Neuronal stem cell (in vitro differentiated cells): ENCODE results near the gene NECAB2.

Experiments used
- DNase-seq: peaks from one replicate; pipeline ENCODE4 v3.0.0-alpha.2; 2013; ENCODE audit warnings: low spot score
- H2AFZ ChIP-seq: one replicate; pipeline ENCODE4 v1.6.1; 2013; ENCODE audit warnings: mild to moderate bottlenecking, low read length, inconsistent platforms
- H2AK5ac ChIP-seq: 2 replicates; pipeline ENCODE4 v1.6.1; 2013; ENCODE audit warnings: low read depth, mild to moderate bottlenecking, inconsistent platforms, low read length, moderate library complexity, mixed read lengths
- H2BK120ac ChIP-seq: 2 replicates; pipeline ENCODE4 v1.6.1; 2013; ENCODE audit warnings: low read depth, mild to moderate bottlenecking, inconsistent platforms, low read length, moderate library complexity, mixed read lengths
- H2BK12ac ChIP-seq: one replicate; pipeline ENCODE4 v1.6.1; 2013; ENCODE audit warnings: low read length, inconsistent platforms
- H2BK15ac ChIP-seq: 2 replicates; pipeline ENCODE4 v1.6.1; 2013; ENCODE audit warnings: mild to moderate bottlenecking, low read length, inconsistent platforms, mixed read lengths
- H2BK5ac ChIP-seq: one replicate; pipeline ENCODE4 v1.6.1; 2013; ENCODE audit warnings: inconsistent platforms, mild to moderate bottlenecking, low read length, moderate library complexity
- H3K14ac ChIP-seq: one replicate; pipeline ENCODE4 v1.6.1; 2013; ENCODE audit warnings: low read length, inconsistent platforms
- H3K18ac ChIP-seq: 2 replicates; pipeline ENCODE4 v1.6.1; 2013; ENCODE audit warnings: low read length, inconsistent platforms
- H3K23ac ChIP-seq: 2 replicates; pipeline ENCODE4 v1.6.1; 2013; ENCODE audit warnings: low read depth, mild to moderate bottlenecking, mixed read lengths, low read length, inconsistent platforms; ENCODE audit not compliant: poor library complexity
- H3K27ac ChIP-seq: replicated peaks from 3 replicates; pipeline ENCODE4 v1.5.1; 2013; ENCODE audit warnings: low read length, inconsistent platforms
- H3K27me3 ChIP-seq, 3 experiments: 2 replicates each; pipeline ENCODE4 v1.6.1; 2013; ENCODE audit warnings: low read length in 3 of 3, mild to moderate bottlenecking in 2 of 3, inconsistent platforms in 1 of 3, low read depth in 1 of 3, mixed read lengths in 1 of 3, moderate library complexity in 1 of 3; ENCODE audit not compliant: control insufficient read depth in 3 of 3, insufficient read depth in 3 of 3
- H3K36me3 ChIP-seq, 2 donors: replicated peaks in 1 of 2; 2 replicates each; pipeline ENCODE4 v1.6.1; 2013; ENCODE audit warnings: low read length in 2 of 2; ENCODE audit not compliant: control insufficient read depth in 2 of 2, insufficient read depth in 2 of 2
- H3K4ac ChIP-seq: 2 replicates; pipeline ENCODE4 v1.6.1; 2013; ENCODE audit warnings: inconsistent platforms, mild to moderate bottlenecking, low read length, moderate library complexity
- H3K4me1 ChIP-seq, 2 donors: 1 replicate in 1 of 2; 2 replicates in 1 of 2; pipeline ENCODE4 v1.6.1; 2013; ENCODE audit warnings: low read length in 2 of 2, low read depth in 1 of 2; ENCODE audit not compliant: control insufficient read depth in 2 of 2, insufficient read depth in 1 of 2
- H3K4me2 ChIP-seq: one replicate; pipeline ENCODE4 v1.6.1; 2013; ENCODE audit warnings: mild to moderate bottlenecking, low read length, inconsistent platforms; ENCODE audit not compliant: insufficient read depth, poor library complexity, severe bottlenecking
- H3K4me3 ChIP-seq, 2 donors: 2 replicates each; pipeline ENCODE4 v1.5.1; 2013; ENCODE audit warnings: low read length in 2 of 2, mild to moderate bottlenecking in 2 of 2, inconsistent platforms in 1 of 2, moderate library complexity in 1 of 2
- H3K79me1 ChIP-seq: one replicate; pipeline ENCODE4 v1.6.1; 2013; ENCODE audit warnings: low read depth, mild to moderate bottlenecking, inconsistent platforms, low read length, moderate library complexity
- H3K9ac ChIP-seq: one replicate; pipeline ENCODE4 v1.6.1; 2013; ENCODE audit warnings: mild to moderate bottlenecking, low read depth, low read length, inconsistent platforms; ENCODE audit not compliant: poor library complexity
- H3K9me3 ChIP-seq, 2 donors: replicated peaks in 1 of 2; 2 replicates each; pipeline versions ENCODE3 to v1.6.1; 2013; ENCODE audit warnings: low read length in 2 of 2, mild to moderate bottlenecking in 2 of 2, inconsistent platforms in 1 of 2, low read depth in 1 of 2, mixed read lengths in 1 of 2, moderate library complexity in 1 of 2; ENCODE audit not compliant: control insufficient read depth in 2 of 2, insufficient read depth in 1 of 2
- H4K8ac ChIP-seq: one replicate; pipeline ENCODE4 v1.6.1; 2013; ENCODE audit warnings: low read depth, mild to moderate bottlenecking, inconsistent platforms, low read length, moderate library complexity
- H4K91ac ChIP-seq: one replicate; pipeline ENCODE4 v1.6.1; 2013; ENCODE audit warnings: low read length, low read depth, mild to moderate bottlenecking, inconsistent platforms; ENCODE audit not compliant: poor library complexity
- WGBS, 2 donors: extraction: QIAGEN DNeasy Blood & Tissue Kit; methylation state at CpG; one replicate each; pipeline ENCODE4 v1.1.7; 2013; ENCODE audit warnings: missing lambda C conversion rate in 2 of 2, mixed read lengths in 1 of 2; ENCODE audit not compliant: insufficient read length in 2 of 2, insufficient replicate concordance in 1 of 2; ENCODE audit errors: extremely low coverage in 2 of 2; 5-methylcytosine and 5-hydroxymethylcytosine counted together

Gene NECAB2

DNA sequence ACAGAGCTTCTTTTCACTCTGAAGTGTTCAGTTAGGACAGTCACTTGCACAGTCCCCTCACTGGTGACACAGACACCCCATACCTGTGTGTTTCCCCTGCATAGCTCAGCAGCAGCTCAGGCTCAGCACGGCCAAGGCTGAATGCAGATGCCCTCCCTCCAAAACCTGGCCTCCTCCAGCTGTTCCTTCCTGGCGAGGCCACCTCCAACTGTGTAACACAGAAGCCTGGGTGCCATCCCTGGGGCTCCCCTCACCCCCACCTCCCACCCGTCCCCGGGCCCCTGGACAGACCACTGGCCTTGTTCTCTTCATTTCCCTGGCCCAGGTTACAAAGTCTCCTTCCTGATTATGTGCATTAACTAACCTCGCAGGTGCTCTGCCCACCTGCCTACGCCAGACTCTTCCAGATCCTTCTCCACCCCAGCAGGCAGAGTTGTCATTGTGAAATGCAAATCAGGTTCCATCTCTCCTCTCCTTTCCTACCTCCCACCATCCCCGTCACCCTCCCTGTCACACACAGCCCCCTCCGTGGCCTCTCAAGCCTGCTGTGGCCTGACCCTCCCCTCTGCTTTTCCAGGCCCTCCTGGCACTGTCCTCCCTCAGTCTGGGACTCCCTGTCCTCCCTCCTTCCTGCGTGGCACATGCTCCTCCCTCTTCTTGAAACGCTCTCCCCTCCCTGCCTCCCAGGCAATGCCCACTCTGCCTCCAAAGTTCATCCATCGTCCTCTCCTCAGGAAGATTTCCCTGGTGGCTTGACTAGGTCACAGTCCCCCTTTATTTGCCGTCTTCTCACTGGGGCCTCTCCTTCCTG is 42.7 kb upstream of the NECAB2 start:
- Histone ChIP-seq H4K91ac (no peak overlapping the region), H3K9me3 (no peaks in the 10 kb centered on the region), H3K79me1 (no peaks in the 10 kb centered on the region), H3K4me1 (peaks cover 8 to 12% of the 10 kb centered on the region in 2 donors), H3K4me2 (no peak overlapping the region), H4K8ac (no peak overlapping the region), H3K23ac (peak overlapping the region; percentile 5), H2BK12ac (no peak overlapping the region), H2AK5ac (no peak overlapping the region), H3K36me3 (peaks cover 0 to 8% of the 10 kb centered on the region in 2 donors), H3K4me3 (no peak overlapping the region), H3K18ac (no peak overlapping the region), H3K27me3 (no peaks in the 10 kb centered on the region), H2AFZ (no peak overlapping the region), H3K14ac (no peak overlapping the region), H2BK15ac (no peak overlapping the region), H2BK5ac (no peak overlapping the region), H3K4ac (no peak overlapping the region), H3K27ac (no peak overlapping the region), H3K9ac (no peak overlapping the region), H2BK120ac (peak overlapping the region; percentile 2)
- no peak for DNase-seq
- WGBS, 2 donors = 100% methylated on average over 1 of the region's 12 CpGs; no CpG with 5 or more reads in 1 of the 2 donors

DNA sequence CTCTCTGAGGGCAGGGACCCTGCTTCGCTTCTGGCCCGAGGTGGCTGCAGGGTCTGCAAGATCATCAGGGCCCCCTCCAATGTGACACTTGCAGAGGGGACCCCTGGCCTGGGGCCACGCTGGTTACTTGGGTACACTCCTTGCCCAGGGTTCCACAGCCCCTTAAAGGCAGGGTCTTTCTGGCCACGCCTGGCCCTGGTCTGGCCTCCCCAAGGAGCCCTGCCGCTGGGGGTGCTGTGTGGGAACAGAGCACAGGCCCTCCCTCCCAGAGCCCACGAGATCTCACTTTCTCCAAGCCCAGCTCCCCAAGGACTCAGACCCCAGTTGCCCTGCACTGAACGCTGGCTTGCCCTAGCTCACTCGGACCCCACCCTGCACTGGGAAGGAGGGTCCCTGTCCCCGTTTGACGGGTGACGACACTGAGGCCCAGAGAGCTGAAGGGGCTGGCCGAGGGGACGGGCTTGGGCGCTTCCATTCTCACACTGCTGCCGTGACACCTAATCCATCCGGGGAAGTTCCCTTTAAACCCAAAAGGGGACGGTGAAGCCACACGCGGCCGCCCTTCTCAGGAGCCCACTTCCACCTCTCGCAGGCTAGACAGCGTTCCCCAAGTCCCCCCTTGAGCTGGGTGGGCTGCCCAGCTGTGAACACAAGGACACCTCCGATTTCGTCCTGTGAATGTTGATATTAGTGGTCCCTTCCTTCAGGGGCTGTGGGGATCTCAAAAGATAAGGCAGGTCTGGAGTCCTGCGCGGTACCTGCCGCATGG is 41.9 kb upstream of the NECAB2 start:
- no CpG with 5 or more reads among the region's 27 CpGs for WGBS, 2 donors
- H2BK5ac ChIP-seq = no peak overlapping the region
- peak overlapping the region; percentile 30 for H3K9ac ChIP-seq
- H4K91ac ChIP-seq = no peak overlapping the region
- H2BK12ac ChIP-seq = no peak overlapping the region
- H3K9me3 ChIP-seq = no peaks in the 10 kb centered on the region
- H3K4me3 ChIP-seq = no peak overlapping the region
- H3K79me1 ChIP-seq = no peaks in the 10 kb centered on the region
- peak overlapping the region; percentile 76 for H3K14ac ChIP-seq
- H3K23ac ChIP-seq = peak overlapping the region; percentile 90
- H2AK5ac ChIP-seq = peak overlapping the region; percentile 85
- peak overlapping the region; percentile 11 for H2AFZ ChIP-seq
- H3K4ac ChIP-seq = no peak overlapping the region
- no peak overlapping the region for H4K8ac ChIP-seq
- DNase-seq = no peak
- peaks cover 0 to 3% of the 10 kb centered on the region in 2 donors for H3K36me3 ChIP-seq
- no peaks in the 10 kb centered on the region for H3K27me3 ChIP-seq
- peaks cover 8 to 12% of the 10 kb centered on the region in 2 donors for H3K4me1 ChIP-seq
- H2BK120ac ChIP-seq = peak overlapping the region; percentile 96
- H3K18ac ChIP-seq = peak overlapping the region; percentile 72
- peak overlapping the region; percentile 56 for H2BK15ac ChIP-seq
- H3K4me2 ChIP-seq = peak overlapping the region; percentile 14
- no peak overlapping the region for H3K27ac ChIP-seq

DNA sequence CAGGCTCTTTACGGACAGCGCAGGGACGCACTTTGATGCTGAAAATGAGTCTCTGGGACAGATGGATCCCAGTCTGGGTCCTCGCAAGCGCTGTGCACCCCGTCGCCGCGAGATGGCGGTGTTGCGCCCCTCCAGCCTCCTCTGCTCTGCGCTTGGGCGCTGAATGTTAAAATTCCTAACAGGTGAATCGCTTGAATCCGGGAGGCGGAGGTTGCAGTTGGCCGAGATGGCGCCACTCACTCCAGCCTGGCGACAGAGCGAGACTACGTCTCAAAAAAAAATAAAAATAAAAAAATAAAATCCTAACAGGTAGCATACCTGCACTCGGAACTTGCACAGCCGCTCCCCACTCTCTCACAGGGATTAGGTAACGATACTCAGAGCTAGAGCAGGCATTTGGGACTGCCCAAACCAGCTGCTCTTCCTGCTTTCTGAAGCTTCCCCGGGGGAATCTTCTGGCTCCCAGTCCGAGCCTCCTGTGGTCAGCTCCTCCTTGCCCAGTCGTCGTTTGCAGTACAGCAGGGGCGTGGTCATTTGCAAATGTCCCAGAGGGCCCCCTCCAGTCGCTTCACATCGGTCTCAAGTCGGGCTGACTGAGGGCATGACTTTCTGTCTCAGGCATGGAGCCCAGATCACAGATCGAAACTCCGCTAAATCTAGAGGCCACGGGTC is 41.2 kb upstream of the NECAB2 start:
- Histone ChIP-seq H2AFZ (peak overlapping the region; percentile 11), H3K9ac (no peak overlapping the region), H2BK120ac (peak overlapping the region; percentile 96), H3K9me3 (no peaks in the 10 kb centered on the region), H3K18ac (peak overlapping the region; percentile 72), H2BK5ac (no peak overlapping the region), H3K23ac (peak overlapping the region; percentile 90), H3K4me3 (no peak overlapping the region), H3K4ac (no peak overlapping the region), H3K79me1 (no peaks in the 10 kb centered on the region), H3K36me3 (no peaks in the 10 kb centered on the region), H4K91ac (no peak overlapping the region), H3K27ac (no peak overlapping the region), H3K4me1 (peaks cover 8 to 12% of the 10 kb centered on the region in 2 donors), H3K14ac (peak overlapping the region; percentile 47), H3K27me3 (no peaks in the 10 kb centered on the region), H2AK5ac (no peak overlapping the region), H2BK12ac (no peak overlapping the region), H3K4me2 (peak overlapping the region; percentile 31), H2BK15ac (no peak overlapping the region), H4K8ac (no peak overlapping the region)
- DNase-seq = peak; percentile 69
- WGBS, 2 donors = no CpG with 5 or more reads among the region's 35 CpGs
